ENCODE results near the gene HSF5.

HSF5 gene

DNA sequence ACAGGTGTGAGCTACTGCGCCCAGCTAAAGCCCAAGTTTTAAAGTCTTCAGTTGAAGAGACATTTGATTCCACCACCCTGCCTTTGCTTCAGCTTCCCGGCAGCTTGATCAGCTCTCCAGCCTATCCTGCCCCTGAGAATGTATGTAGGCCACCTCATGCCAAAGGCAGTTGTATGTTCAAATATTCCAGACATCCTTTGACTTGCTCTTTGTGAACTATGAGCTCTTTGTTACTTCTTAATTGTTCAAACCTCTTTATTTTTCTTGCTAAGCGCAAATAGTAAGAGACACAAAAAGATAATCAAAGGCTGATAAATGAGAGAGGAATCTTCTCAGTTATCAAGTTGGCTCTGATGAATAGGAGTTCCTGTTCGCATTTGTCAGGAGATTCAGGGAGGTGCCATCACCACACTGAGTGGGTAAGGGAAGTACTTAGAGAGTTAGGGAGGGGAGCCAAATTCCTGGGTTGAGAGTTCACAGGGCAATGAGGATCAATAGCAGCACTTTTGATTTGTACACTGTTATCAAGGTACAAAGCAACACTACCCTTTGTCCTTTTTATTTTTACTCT is 104.2 kb downstream of the HSF5 start:
- no peak for DNase-seq

DNA sequence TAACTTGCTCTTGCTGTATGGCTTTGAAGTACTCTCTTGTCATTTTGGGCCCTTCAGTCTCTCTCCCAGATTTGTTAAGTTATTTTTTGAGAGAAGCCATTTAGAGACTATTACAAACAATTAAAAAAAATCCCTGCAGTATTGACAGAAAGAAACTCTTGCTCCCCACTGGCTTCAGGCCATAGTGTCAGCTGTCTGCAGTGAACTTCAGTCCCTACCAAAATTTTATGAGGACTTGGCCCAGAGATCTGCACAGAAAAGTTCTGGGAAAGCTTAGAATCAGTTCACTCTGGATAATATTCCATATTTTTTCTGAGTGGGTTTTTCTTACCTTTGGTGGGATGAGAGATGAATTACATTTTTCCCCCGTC is 105.4 kb downstream of the HSF5 start:
- DNase-seq: no peak

DNA sequence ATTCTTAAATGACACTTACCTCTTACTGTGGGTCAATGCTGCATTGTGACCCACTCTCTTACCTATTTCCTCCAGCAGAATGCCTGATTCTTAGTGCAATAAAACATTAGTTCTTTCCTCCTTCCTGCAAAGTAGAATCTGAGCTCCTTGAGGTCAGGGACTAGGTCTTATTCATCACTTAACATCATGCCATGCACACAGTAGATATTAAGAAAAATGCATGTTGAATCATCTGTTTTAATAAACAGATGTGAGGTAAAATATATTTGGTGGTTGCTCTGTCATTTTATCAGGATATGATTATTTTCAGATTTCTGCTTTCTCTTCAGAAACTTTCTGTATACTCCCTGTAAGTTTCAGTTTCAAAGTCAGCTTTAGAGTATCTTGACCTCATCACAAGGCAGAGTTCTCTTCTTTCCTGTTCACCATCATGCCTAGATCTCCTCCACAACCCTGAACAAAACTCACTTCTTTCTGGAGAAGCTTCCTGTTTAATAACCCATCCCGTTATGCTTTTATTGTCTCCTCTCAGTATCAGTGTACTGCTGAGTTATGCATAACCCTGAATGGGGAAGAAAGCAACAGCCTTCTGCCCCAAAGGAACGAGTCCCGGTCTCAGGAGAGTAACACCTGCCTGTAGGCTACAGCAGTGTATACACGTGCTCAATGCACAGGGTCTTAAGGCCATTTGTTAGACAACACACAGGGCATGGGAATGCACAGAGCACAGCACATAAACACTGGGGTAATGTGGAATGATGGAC is 105.9 kb downstream of the HSF5 start:
- no peak for DNase-seq

DNA sequence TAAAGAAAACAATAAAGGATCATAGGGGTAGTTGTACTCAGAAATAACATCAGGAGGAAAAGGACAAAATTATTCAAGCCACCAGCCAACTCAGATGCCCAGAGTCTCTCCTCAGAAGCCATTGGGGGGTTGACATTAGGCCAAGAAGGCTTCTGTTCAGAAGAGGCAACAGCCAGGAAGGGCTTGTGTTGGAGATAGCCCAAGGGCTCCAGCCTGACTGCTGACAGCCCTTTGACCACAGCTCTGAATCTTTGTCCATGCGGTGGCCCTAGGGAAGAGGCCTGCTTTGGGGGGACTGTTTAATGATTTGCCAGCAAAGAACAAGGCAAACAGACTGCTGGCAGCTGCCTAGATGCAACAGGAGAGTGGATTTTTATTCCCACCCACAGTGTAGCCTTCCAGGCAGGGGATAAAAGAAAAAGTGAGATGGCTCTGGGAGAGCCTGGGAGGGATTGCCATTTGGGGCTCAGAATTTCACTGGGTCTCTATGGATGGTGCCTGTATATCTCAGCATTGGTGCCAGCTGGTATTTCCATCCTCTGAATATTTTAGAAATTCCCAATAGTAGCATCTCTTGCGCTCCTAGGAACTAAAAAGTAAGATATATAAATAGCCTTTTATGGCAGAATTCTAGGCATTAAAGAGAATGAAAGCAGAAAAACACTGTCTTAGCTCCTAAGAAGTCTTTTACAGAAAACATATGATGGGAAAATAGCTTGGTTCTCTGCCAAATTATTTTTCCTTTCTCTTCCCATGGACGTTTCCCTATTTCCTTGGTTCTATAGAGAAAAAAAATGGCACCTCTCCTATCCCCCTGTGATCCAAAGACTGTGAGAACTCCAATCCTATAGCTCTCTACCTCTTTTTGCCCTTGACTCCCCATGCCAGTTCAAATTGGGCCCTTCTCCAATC is 106.8 kb downstream of the HSF5 start:
- no peak for DNase-seq

DNA sequence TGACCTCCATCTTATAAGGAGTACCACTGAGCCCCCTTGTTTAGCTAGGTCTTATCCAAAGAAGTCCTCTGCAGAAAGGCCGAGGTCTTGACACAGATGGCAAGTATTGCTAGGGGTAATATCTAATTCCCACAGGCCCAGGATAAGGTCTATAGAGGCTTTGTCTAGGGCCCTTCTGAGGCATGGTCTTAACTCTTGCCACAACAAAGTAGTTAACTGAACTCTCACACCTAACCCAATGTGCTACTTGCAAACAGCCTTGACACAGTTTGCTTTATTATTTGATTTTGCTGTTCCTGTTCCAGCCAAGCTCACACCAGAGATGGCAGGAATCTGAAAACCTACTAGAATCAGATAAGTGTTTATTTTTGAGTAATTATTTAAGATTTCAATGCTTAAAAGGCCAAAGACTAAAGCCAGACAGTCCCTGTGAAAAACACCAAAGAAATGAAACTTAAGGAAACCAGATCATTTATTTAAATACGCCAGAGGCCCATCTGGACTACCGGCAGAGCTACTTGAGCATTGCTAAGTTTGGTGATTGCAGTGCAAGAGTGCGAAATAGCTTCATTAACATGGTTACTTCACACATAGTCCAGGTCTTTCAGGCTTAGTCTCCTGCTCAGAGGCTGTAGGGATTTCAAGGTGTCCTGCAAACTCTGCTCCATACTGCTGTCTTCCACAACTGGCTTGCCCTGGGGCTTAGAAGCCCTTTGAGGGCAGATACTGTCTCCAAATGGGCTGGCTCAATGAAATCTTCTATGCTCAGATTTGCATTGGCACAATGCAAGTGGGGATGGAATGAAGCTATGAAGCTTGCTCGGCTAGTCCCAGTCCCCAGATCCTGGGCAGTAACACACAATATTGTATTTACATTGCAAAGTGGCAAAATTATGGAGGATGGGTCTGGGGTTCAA is 107.7 kb downstream of the HSF5 start:
- no peak for DNase-seq

DNA sequence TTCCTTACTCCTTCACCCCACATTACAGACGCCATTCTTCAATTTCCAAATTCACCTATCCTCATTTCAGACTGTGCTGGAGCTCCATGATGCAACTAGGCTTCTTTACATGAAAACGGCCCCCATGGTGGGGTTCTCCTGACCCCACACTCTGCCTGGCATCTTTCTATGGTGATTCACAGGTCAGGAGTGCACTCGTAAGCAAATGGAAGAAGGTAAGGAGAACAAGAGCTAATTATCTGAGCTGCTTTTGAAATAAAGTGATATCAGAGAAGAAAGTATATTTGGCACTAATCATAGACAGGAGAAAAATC is 108.7 kb downstream of the HSF5 start:
- DNase-seq: no peak

DNA sequence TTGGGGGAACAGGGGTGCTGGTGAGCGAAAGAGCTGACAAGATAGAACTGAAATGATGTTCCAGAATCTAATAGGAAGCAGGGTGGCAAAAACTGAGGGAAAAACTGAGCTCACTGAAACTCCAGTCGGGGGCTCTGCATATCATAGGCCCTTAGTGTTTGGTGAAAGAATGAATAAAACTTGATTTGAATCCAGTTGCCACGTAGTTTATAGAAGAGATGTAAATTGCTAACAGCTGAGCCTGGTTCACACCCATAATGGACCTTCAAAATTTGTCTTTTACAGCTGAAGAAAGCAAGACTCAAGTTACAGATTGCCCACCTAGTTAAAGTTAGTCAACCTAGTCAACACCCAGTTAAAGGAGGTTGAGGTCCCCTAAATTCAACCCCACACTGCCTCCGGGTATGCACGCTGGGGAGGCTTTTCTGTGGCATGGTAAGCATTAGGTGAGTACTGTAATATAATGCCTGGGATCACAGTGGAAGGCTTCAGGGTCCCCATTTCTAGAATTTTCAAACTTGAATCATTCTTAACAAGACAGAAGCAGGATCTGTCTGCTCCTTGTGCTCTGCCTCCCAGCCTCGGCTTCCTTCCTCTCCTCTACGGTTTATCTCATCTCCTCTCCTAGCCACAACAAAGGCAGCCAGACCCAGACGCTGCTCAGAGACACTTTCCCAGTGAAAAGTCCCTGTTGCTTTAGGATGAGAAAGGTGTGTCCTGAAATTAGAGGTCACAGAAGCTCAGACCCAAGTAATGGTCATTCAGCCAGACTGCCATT is 109.3 kb downstream of the HSF5 start:
- no peak for DNase-seq

DNA sequence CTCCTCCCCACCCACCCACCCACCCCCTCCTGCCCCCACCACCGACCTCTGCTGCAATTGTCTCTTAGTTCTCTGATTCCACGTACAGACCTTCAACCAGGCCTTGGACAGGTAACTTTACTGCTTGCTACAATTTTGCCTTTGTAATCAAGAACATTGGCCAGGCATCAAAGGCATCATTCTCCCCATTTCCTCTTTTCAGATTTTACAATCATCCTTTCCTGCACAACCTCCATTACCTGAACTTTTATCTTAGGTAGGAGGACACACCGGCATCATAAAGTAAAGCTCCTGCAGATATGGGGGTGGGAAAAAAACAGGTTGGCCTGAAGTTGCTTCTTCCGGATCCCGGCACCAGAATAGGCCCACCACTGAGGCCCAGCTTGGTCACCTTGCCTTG is 110.5 kb downstream of the HSF5 start:
- no peak for DNase-seq

DNA sequence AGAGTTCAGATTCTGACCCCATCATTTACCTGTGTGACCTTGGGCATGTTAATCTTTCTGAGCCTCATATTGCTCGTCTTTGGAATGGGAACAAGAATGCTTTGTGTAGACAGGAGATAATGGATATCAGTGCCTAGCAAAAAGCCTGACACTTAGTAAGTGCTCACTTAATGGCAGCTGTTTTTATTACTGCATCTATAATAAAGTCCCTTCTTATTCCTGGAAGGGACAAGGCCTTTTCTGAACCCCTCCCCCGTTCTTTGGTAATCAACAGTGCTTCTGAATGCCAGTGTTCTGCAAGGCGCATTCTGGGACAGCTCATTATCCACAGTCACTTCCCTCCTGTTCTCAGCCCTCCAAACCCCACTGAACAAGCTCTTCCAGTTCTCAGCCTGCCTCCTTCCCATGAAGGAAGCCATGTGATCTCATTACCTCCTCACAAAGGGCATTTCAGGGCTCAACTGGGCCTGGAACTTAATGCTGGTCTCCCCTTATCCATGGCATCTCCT is 111.1 kb downstream of the HSF5 start:
- no peak for DNase-seq

DNA sequence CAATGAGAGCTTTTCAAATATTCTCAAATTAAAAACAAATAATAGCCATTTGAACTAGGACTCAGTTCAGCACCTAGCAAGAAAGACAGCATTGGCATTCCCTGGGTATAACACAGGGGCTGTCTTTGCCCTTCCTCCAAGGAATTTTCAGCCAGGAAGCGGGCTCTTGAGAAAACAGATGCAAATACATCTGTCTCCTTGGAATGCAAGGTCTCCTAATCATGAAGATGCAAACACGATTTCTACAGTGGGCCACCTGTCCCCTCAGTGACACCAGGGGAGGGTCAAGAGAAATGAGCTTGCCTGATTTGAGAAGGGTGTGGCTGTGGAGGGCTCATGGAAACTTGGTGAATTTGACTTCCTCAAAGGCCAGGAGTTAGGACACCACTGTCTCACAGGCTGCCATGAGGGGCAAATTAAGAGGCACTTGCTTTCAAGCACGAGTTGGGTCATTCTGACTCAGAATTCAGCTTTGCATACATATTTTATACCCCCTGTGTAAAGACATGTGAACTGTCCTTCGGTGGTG is 111.7 kb downstream of the HSF5 start:
- DNase-seq: no peak

DNA sequence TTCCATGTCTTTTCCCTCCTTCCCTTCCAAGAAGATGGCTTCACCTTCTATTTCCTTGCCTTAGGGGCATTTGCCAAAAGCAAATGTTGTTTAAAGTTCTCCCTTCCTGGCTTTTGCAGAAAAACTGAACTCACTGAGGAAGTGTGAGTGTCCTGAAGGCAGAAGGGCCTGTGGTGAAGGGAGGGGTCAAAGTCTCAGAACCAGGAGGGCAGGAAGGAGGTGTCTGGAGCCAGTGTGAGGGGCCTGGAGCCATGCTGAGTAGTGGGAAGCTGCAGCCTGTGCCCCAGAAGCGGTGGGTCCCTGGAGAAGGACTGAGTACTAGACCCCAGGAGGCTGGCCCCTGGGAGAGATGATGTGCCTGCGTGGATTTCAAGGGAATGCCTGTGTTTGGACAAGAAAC is 112.4 kb downstream of the HSF5 start:
- no peak for DNase-seq

DNA sequence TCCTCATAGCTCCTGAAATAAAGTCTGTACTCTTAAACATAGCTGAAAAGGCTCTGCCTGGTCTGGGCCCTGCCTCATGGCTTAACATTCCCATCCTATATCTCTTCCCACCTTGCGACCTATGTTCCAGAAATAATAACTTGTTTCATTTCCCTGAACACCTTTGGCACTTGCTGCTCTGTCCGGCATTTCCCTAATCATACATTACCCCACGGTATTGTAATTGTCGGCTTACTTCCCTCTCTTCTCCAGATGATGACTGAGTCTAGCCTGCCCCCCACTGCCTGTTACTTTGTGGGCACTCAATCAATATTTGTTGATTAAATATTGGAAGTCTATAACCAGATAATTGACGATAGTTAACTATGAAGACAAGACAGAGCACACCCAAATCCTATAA is 113.0 kb downstream of the HSF5 start:
- no peak for DNase-seq

DNA sequence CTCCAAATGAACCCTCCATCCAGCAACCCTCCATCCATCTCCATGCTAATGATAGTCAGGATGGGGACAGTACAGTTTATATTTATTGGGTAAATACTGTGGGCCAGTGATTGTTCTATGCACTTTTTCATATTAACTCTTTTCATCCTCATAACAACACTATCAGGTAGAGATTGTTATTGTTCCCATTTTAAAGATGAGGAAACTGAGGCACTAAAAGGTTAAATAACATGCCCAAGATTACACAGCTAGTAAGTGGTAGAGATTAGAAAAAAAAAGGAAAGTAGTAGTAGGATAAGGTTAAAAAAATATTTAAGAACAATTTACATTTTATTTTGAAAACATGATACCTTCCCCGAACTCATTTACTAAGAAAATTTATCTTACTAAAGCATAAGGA is 114.3 kb downstream of the HSF5 start:
- no peak for DNase-seq

DNA sequence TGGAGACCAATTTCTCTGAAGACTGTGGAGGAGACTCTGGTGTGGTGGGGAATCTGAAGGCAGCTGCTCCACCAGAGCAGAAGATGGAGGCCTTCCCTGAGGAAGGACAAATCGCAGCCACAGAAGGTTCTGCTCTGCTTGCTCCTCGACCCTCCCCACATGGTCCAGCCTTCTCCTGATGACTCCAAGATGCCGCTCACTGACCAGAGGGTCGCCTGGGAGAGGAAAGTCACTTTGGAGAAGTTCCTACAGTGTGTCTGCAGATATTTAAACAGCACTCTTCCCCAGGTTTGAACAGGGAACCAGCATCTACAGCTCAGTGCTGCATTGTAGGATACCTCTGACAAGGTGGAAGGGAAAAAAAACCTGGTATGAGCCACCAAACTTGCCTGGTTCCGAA is 115.2 kb downstream of the HSF5 start:
- DNase-seq: no peak

DNA sequence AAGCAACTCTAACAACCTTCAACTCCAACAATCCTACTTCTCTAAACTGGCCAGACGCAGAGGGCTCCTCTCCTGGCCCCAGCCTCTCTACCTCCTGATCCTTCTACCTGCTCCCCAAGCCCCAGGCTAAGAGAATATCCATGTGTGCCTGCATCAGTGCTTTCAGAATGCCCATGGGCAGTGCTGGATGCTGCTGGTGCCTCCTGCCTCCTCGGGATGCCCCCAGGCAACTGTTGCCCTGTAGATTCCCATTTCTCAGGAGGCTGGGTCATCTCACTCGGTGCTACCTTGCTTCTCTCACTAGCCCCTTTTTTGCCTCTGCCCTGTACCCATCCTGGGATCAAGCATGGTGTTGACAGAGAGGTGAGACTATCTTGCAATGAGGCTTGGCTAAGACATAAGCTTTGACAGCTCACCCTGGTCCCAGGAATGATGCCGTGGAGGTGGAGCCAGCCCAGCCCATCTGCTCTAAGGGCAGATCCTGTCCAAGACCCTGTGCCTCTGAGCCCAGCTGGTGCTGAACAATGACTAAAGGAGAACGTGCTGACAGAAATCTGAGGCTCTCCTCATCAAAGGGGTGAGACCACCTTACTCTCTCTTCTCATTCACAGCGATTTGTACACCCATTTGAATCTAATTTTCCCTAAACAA is 116.8 kb downstream of the HSF5 start:
- DNase-seq: no peak

DNA sequence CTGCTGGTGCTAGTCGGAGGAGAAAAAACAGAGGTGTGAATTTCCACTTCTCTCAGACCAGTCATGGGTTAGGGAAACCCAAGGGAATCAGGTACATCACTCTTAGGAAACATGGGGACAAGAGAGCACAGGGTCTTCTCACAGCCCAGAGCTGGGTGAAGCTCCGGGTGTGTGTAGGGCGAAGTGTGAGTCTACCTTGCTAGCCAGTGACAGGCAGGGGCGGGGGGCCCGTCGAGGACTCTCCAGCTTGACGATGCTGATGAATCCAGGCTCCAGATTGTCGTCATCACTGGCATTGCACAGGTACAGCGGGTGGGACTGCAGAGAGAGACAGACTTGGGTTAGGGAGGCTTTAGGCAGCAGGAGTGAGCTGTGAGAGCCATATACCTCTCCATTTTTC is 117.5 kb downstream of the HSF5 start:
- DNase-seq: no peak

DNA sequence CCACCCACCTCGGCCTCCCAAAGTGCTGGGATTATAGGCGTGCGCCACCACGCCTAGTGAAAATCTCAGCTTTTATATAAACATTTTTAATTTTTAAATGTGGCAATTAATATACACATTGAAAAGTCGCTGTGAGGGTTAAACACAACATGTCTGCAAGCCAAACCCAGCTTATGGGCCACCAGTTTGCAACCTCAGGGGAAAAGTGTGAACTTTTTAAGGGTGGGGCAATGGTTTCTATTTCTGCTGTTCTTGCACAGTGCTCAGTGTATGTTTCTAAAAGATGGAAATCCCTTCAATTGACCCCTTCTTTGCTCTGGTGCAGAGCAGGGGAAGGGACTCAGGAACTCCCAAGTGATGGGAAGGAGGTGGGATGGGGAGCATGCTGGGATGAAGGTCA is 117.9 kb downstream of the HSF5 start:
- DNase-seq: no peak
